ENCODE measurements around the gene AGAP1. TPM values are rescaled to one million over a fixed set of nuclear protein-coding genes. Genes with fewer than 3 reads are reported as not detected.

Gene AGAP1
- total and polyA plus RNA-seq, 7 donors, result 10.8 to 42.7 (median 18.6) TPM

GRCh38 chr2:235507928-235508327 lies 14.1 kb downstream of the AGAP1 start:
- 89 to 94% methylated on average over 6 of the region's 6 CpGs for WGBS, 2 donors
- Histone ChIP-seq H3K4me1 (peaks cover 0 to 28% (median 9%) of the 10 kb centered on the region in 4 donors), H3K27ac (no peak overlapping the region), H3K27me3 (no peaks in the 10 kb centered on the region), H3K4me3 (no peak overlapping the region), H3K36me3 (no peaks in the 10 kb centered on the region), H3K9me3 (no peaks in the 10 kb centered on the region)
- TF ChIP-seq CTCF (IDR thresholded peaks at IDR 0.05), result no peak
- TF ChIP-seq POLR2AphosphoS5 (IDR thresholded peaks at IDR 0.05), result no peak
- no peak for TF ChIP-seq EP300 (IDR thresholded peaks at IDR 0.05)
- no peak for TF ChIP-seq POLR2A (IDR thresholded peaks at IDR 0.05)
- no peak for DNase-seq
- intact Hi-C loops (cut with DNase I), result no loop called here

DNA sequence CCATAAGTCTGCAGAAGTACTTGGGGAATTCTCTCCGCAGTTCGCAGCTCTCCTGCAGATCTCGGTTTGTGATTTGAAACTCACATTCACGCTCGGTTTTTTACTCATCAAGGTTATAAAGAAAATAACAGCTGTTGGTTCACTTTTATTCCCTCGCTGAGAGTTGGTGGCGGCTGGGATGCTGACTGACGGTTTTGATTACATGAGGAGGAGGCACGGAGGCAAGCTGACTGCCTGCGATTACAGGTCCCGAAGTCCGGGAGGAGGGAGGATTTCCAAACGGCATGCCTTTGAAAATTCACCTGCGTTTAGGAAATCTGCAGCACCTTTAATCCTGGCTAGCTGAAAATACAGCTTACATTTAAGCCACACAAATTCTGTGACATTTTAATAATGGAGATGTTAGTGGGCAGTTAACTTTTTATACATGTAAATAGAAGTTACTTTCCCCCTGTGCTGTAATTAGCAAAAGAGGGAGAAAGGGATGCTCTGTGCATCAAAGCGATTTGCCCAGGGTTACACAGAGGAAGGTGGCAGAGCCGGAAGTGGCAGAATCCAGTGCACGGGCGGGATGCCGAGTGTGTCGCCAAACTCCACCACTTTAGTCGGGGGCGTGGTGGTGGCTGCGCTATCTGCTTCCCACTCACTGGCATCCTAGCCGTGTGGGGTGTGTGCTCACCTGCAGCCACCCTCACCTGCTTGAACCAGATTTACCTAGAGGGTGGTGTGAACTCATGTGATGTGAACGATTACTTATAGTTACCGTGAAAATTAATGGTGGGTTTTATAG lies 14.7 kb downstream of the AGAP1 start:
- Histone ChIP-seq H3K36me3 (no peaks in the 10 kb centered on the region), H3K4me3 (no peak overlapping the region), H3K4me1 (peaks cover 0 to 25% (median 9%) of the 10 kb centered on the region in 4 donors), H3K9me3 (no peaks in the 10 kb centered on the region), H3K27ac (no peak overlapping the region), H3K27me3 (no peaks in the 10 kb centered on the region)
- intact Hi-C loops (cut with DNase I), result no loop called here
- TF ChIP-seq CTCF (IDR thresholded peaks at IDR 0.05) (no peak), POLR2AphosphoS5 (IDR thresholded peaks at IDR 0.05) (no peak), EP300 (IDR thresholded peaks at IDR 0.05) (no peak), POLR2A (IDR thresholded peaks at IDR 0.05) (no peak)
- no peak for DNase-seq
- 27 to 81% methylated on average over 26 of the region's 26 CpGs for WGBS, 2 donors

- DNase-seq, result no peak
- H3K27ac ChIP-seq, result no peak overlapping the region
- intact Hi-C loops (cut with DNase I), result no loop called here
- H3K9me3 ChIP-seq, result no peaks in the 10 kb centered on the region
- no peaks in the 10 kb centered on the region for H3K36me3 ChIP-seq
- 12 to 58% methylated on average over 4 of the region's 4 CpGs for WGBS, 2 donors
- H3K4me3 ChIP-seq, result no peak overlapping the region
- H3K4me1 ChIP-seq, result peaks cover 0 to 15% (median 11%) of the 10 kb centered on the region in 4 donors
- H3K27me3 ChIP-seq, result no peaks in the 10 kb centered on the region
- TF ChIP-seq CTCF (IDR thresholded peaks at IDR 0.05), result no peak
- no peak for TF ChIP-seq POLR2A (IDR thresholded peaks at IDR 0.05)
- no peak for TF ChIP-seq POLR2AphosphoS5 (IDR thresholded peaks at IDR 0.05)
- no peak for TF ChIP-seq EP300 (IDR thresholded peaks at IDR 0.05)
Observed at GRCh38 chr2:235510318-235510717, 16.5 kb downstream of the AGAP1 start.

GRCh38 chr2:235511187-235511661 lies 17.4 kb downstream of the AGAP1 start:
- WGBS, 2 donors, result 5 to 38% methylated on average over 7 of the region's 7 CpGs
- H3K4me3 ChIP-seq, result no peak overlapping the region
- no peak for TF ChIP-seq POLR2A (IDR thresholded peaks at IDR 0.05)
- TF ChIP-seq POLR2AphosphoS5 (IDR thresholded peaks at IDR 0.05), result no peak
- TF ChIP-seq CTCF (IDR thresholded peaks at IDR 0.05), result no peak
- no peak for TF ChIP-seq EP300 (IDR thresholded peaks at IDR 0.05)
- H3K27me3 ChIP-seq, result no peaks in the 10 kb centered on the region
- H3K27ac ChIP-seq, result no peak overlapping the region
- intact Hi-C loops (cut with DNase I), result no loop called here
- no peak for DNase-seq
- no peaks in the 10 kb centered on the region for H3K9me3 ChIP-seq
- H3K36me3 ChIP-seq, result no peaks in the 10 kb centered on the region
- H3K4me1 ChIP-seq, result peaks cover 0 to 12% (median 10%) of the 10 kb centered on the region in 4 donors

Data from sigmoid colon (tissue), 7 donors.